HEK293 (cell line): ENCODE measurements around the gene TUBB2B.

Experiments
- CTCF ChIA-PET: fragments of 350-600 bp; formaldehyde crosslinking; extraction: SDS; loops from one replicate; lab custom pipeline; 2021; ENCODE audit warnings: antibody characterized with exemption; lab: Yijun Ruan, JAX
- POLR2A ChIA-PET: fragments of 300-600 bp; formaldehyde crosslinking; extraction: SDS; loops from one replicate; lab custom pipeline; 2020; ENCODE audit warnings: antibody characterized with exemption, inconsistent platforms; lab: Yijun Ruan, JAX
- H3K27ac ChIP-seq: fragments of 200-500 bp; sonication (Bioruptor generic); 2 replicates; pipeline ENCODE4 v1.5.1; 2014; ENCODE audit warnings: low read depth, low read length, control low read depth, inconsistent platforms; ENCODE audit errors: extremely low read depth
- H3K36me3 ChIP-seq, 2 experiments: fragments of 200-500 bp in 1 of 2; sonication (Bioruptor generic) in 1 of 2; 1 replicate in 1 of 2; 2 replicates in 1 of 2; pipeline ENCODE4 v1.5.1; 2014 to 2017; ENCODE audit warnings: inconsistent platforms in 2 of 2, low read length in 2 of 2; ENCODE audit not compliant: control insufficient read depth in 2 of 2, insufficient read depth in 1 of 2
- H3K4me1 ChIP-seq: fragments of 200-500 bp; sonication (Bioruptor generic); 2 replicates; pipeline ENCODE4 v1.5.1; 2014; ENCODE audit warnings: mild to moderate bottlenecking, low read length, inconsistent platforms; ENCODE audit not compliant: control insufficient read depth, insufficient read depth
- H3K4me3 ChIP-seq: 2 replicates; pipeline ENCODE4 v1.5.1; 2011; ENCODE audit warnings: low read depth, mild to moderate bottlenecking, control low read depth, low read length, moderate library complexity
- H3K9me3 ChIP-seq: fragments of 200-500 bp; sonication (Bioruptor generic); 2 replicates; pipeline ENCODE4 v1.5.1; 2014; ENCODE audit warnings: low read depth, low read length, inconsistent platforms; ENCODE audit not compliant: control insufficient read depth, insufficient read depth
- IKZF3 ChIP-seq: fragments of 450-650 bp; IDR thresholded peaks from 2 replicates; pipeline ENCODE4 v1.5.0; 2018; ENCODE audit warnings: missing biosample characterization, mild to moderate bottlenecking, missing genetic modification characterization, moderate library complexity
- SP7 ChIP-seq: fragments of 450-650 bp; formaldehyde crosslinking; IDR thresholded peaks from 2 replicates; pipeline ENCODE4 v1.5.1; 2016; ENCODE audit warnings: missing biosample characterization, missing genetic modification characterization
- WT1 ChIP-seq: fragments of 450-650 bp; formaldehyde crosslinking; IDR thresholded peaks from 2 replicates; pipeline ENCODE4 v1.5.1; 2016; ENCODE audit warnings: missing biosample characterization, missing genetic modification characterization
- YY2 ChIP-seq: fragments of 450-650 bp; formaldehyde crosslinking; IDR thresholded peaks from 2 replicates; pipeline ENCODE4 v1.5.1; 2016; ENCODE audit warnings: missing biosample characterization, missing genetic modification characterization
- ZBTB17 ChIP-seq: fragments of 450-650 bp; formaldehyde crosslinking; IDR thresholded peaks from 2 replicates; pipeline ENCODE4 v1.5.1; 2016; ENCODE audit warnings: missing biosample characterization, missing genetic modification characterization
- ZEB2 ChIP-seq: fragments of 450-650 bp; formaldehyde crosslinking; IDR thresholded peaks from 2 replicates; pipeline ENCODE4 v1.5.1; 2016; ENCODE audit warnings: missing biosample characterization, missing genetic modification characterization
- ZFHX2 ChIP-seq: fragments of 450-650 bp; formaldehyde crosslinking; conservative IDR thresholded peaks from 2 replicates; pipeline ENCODE4 v1.5.1; 2016; ENCODE audit warnings: missing biosample characterization, missing genetic modification characterization
- ZNF132 ChIP-seq: fragments of 450-650 bp; formaldehyde crosslinking; IDR thresholded peaks from 2 replicates; pipeline ENCODE4 v1.5.1; 2017; ENCODE audit warnings: missing biosample characterization, missing genetic modification characterization, borderline replicate concordance
- ZNF146 ChIP-seq: fragments of 450-650 bp; formaldehyde crosslinking; IDR thresholded peaks from 2 replicates; pipeline ENCODE4 v1.5.1; 2016; ENCODE audit warnings: missing biosample characterization, missing genetic modification characterization
- ZNF155 ChIP-seq: fragments of 450-650 bp; formaldehyde crosslinking; IDR thresholded peaks from 2 replicates; pipeline ENCODE4 v1.5.1; 2016; ENCODE audit warnings: missing biosample characterization, missing genetic modification characterization
- ZNF157 ChIP-seq: fragments of 450-650 bp; formaldehyde crosslinking; IDR thresholded peaks from 2 replicates; pipeline ENCODE4 v1.5.1; 2016; ENCODE audit warnings: missing biosample characterization, missing genetic modification characterization
- ZNF202 ChIP-seq: fragments of 450-650 bp; formaldehyde crosslinking; IDR thresholded peaks from 2 replicates; pipeline ENCODE4 v1.5.1; 2016; ENCODE audit warnings: missing biosample characterization, missing genetic modification characterization, borderline replicate concordance
- ZNF214 ChIP-seq: fragments of 450-650 bp; formaldehyde crosslinking; IDR thresholded peaks from 2 replicates; pipeline ENCODE4 v1.5.1; 2017; ENCODE audit warnings: missing biosample characterization, mild to moderate bottlenecking, missing genetic modification characterization, borderline replicate concordance
- ZNF223 ChIP-seq: fragments of 450-650 bp; formaldehyde crosslinking; IDR thresholded peaks from 2 replicates; pipeline ENCODE4 v1.5.1; 2016; ENCODE audit warnings: missing biosample characterization, missing genetic modification characterization
- ZNF324 ChIP-seq: fragments of 450-650 bp; formaldehyde crosslinking; IDR thresholded peaks from 2 replicates; pipeline ENCODE4 v1.5.1; 2016; ENCODE audit warnings: missing biosample characterization, missing genetic modification characterization
- ZNF341 ChIP-seq: fragments of 450-650 bp; formaldehyde crosslinking; IDR thresholded peaks from 2 replicates; pipeline ENCODE4; 2016; ENCODE audit warnings: low read depth, missing biosample characterization, missing genetic modification characterization
- ZNF366 ChIP-seq: fragments of 450-650 bp; formaldehyde crosslinking; conservative IDR thresholded peaks from 2 replicates; pipeline ENCODE4 v1.5.1; 2016; ENCODE audit warnings: missing biosample characterization, missing genetic modification characterization
- ZNF416 ChIP-seq: fragments of 450-650 bp; formaldehyde crosslinking; IDR thresholded peaks from 2 replicates; pipeline ENCODE4 v1.5.1; 2016; ENCODE audit warnings: missing biosample characterization, missing genetic modification characterization
- ZNF530 ChIP-seq: fragments of 450-650 bp; formaldehyde crosslinking; IDR thresholded peaks from 2 replicates; pipeline ENCODE4 v1.5.1; 2016; ENCODE audit warnings: low read depth, missing biosample characterization, missing genetic modification characterization
- ZNF561 ChIP-seq: fragments of 450-650 bp; IDR thresholded peaks from 2 replicates; pipeline ENCODE4 v1.5.1; 2018; ENCODE audit warnings: missing biosample characterization, missing genetic modification characterization, borderline replicate concordance
- ZNF610 ChIP-seq: fragments of 450-650 bp; formaldehyde crosslinking; IDR thresholded peaks from 2 replicates; pipeline ENCODE4 v1.5.1; 2016; ENCODE audit warnings: missing biosample characterization, missing genetic modification characterization, borderline replicate concordance
- ZNF623 ChIP-seq: fragments of 450-650 bp; formaldehyde crosslinking; IDR thresholded peaks from 2 replicates; pipeline ENCODE4 v1.5.1; 2016; ENCODE audit warnings: missing biosample characterization, missing genetic modification characterization
- ZNF626 ChIP-seq: fragments of 450-650 bp; sonication (Bioruptor Pico); formaldehyde crosslinking; IDR thresholded peaks from 2 replicates; pipeline ENCODE4 v1.5.1; 2018; ENCODE audit warnings: missing biosample characterization, missing genetic modification characterization, inconsistent platforms
- ZNF658 ChIP-seq: fragments of 450-650 bp; formaldehyde crosslinking; IDR thresholded peaks from 2 replicates; pipeline ENCODE4; 2016; ENCODE audit warnings: missing biosample characterization, missing genetic modification characterization
- ZNF76 ChIP-seq: fragments of 450-650 bp; formaldehyde crosslinking; IDR thresholded peaks from 2 replicates; pipeline ENCODE4; 2016; ENCODE audit warnings: low read depth, missing biosample characterization, missing genetic modification characterization, borderline replicate concordance
- ZNF785 ChIP-seq: fragments of 450-650 bp; formaldehyde crosslinking; IDR thresholded peaks from 2 replicates; pipeline ENCODE4 v1.5.1; 2016; ENCODE audit warnings: missing biosample characterization, missing genetic modification characterization
- TF ChIP-seq, protein P1 (sequence below): fragments of 450-650 bp; formaldehyde crosslinking; IDR thresholded peaks from 2 replicates; pipeline ENCODE4 v1.5.1; 2016; ENCODE audit warnings: missing biosample characterization, missing genetic modification characterization
- TF ChIP-seq, protein P2 (sequence below): fragments of 450-650 bp; formaldehyde crosslinking; IDR thresholded peaks from 2 replicates; pipeline ENCODE4 v1.5.1; 2016; ENCODE audit warnings: missing biosample characterization, missing genetic modification characterization
- TF ChIP-seq, protein P3 (sequence below): fragments of 450-650 bp; formaldehyde crosslinking; IDR thresholded peaks from 2 replicates; pipeline ENCODE4 v1.5.0; 2017; ENCODE audit warnings: missing biosample characterization, missing genetic modification characterization, borderline replicate concordance
- TF ChIP-seq, protein P4 (sequence below): fragments of 450-650 bp; formaldehyde crosslinking; IDR thresholded peaks from 2 replicates; pipeline ENCODE4 v1.5.1; 2017; ENCODE audit warnings: missing biosample characterization, missing genetic modification characterization

Gene TUBB2B

DNA sequence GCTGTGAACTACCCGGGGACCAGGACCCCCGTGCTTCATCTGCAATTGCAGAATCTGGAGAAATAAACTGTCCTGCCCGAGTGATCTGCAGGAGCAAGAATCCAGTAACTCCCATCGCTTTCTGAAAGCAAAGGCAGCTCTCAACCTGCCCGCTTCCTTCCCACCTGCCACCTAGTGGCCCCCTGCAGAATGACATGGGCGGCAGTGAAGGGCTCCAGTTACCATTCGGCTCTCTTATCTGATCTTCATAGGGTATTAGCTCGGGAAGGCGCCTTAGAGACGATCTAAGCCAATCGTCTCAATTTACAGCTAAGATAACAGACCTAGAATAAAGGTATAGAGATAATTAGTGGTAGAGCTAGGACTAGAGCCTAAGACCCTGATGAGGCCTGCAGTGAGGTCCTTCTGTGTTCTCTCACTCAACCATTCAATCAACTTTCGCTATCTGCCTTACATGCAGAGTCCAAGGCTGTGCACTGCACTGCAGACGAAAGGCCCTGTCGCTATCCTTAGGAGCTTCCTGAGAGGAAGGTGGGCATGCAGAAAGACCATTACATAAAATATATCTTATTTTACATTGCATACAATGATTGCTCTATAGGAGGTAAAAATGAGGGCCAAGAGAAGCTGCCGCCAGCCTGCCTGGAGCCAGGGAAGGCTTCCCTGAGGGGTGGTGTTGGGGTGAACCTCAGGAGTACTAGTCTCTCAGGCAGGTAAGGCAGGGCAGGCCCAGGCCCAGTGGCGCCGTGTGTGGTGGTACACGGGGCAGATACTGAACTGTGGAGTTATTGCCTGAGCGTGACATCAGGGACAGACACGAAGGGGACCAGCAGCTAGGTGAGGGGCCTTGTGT is 24.2 kb upstream of the TUBB2B start (continued):
- TF ChIP-seq ZFHX2 (tag by site-specific recombination) (no peak), ZNF341 (tag by site-specific recombination) (no peak), ZNF785 (tag by site-specific recombination) (no peak), SP7 (peak; percentile 52; the same call in 1 of the 2 replicates), ZNF146 (no peak), ZNF623 (no peak), ZNF561 (tag by site-specific recombination) (peak; percentile 93), ZNF324 (tag by site-specific recombination) (no peak), ZNF530 (no peak), ZNF416 (tag by site-specific recombination) (no peak), ZNF658 (tag by site-specific recombination) (no peak), ZNF223 (tag by site-specific recombination) (no peak), ZEB2 (tag by site-specific recombination) (peak; percentile 49; the same call in 1 of the 2 replicates), ZBTB17 (tag by site-specific recombination) (peak; percentile 82), ZNF610 (tag by site-specific recombination) (peak; percentile 32; the same call in 1 of the 2 replicates), ZNF202 (no peak), ZNF132 (tag by site-specific recombination) (no peak)
- TF ChIP-seq, protein P1, sequence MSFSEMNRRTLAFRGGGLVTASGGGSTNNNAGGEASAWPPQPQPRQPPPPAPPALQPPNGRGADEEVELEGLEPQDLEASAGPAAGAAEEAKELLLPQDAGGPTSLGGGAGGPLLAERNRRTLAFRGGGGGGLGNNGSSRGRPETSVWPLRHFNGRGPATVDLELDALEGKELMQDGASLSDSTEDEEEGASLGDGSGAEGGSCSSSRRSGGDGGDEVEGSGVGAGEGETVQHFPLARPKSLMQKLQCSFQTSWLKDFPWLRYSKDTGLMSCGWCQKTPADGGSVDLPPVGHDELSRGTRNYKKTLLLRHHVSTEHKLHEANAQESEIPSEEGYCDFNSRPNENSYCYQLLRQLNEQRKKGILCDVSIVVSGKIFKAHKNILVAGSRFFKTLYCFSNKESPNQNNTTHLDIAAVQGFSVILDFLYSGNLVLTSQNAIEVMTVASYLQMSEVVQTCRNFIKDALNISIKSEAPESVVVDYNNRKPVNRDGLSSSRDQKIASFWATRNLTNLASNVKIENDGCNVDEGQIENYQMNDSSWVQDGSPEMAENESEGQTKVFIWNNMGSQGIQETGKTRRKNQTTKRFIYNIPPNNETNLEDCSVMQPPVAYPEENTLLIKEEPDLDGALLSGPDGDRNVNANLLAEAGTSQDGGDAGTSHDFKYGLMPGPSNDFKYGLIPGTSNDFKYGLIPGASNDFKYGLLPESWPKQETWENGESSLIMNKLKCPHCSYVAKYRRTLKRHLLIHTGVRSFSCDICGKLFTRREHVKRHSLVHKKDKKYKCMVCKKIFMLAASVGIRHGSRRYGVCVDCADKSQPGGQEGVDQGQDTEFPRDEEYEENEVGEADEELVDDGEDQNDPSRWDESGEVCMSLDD (tag by site-specific recombination): no peak

DNA sequence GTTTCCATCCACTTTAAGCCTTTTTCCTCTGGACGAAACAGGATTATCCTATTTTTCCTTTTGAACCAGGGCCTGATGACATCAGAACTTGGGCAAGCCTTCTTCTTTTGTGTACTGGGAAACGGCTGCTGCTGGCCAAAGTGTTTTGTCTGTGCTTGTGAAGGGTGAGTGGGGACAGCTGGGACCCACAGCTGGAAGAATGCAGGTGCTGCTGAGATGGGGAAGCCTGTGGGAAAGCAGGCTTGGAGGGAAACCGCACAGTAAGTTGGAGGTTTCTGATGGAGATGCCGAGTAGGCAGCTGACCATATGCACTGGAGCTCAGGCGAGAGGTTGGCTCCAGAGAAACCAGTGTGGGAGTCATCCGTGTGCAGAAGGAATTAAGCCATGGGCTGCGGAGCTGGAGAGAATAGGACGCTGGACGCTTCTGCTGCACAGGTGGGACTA is 22.8 kb upstream of the TUBB2B start:
- no peak overlapping the region for H3K4me3 ChIP-seq
- no peak overlapping the region for H3K27ac ChIP-seq
- H3K4me1 ChIP-seq: peaks cover 6% of the 10 kb centered on the region; the same call in 1 of the 2 replicates
- POLR2A ChIA-PET: interaction anchor here (1.3 to 3.1 kb wide), 3 partner anchors 23 to 93 kb away, joined by 5 to 26 read pairs (median 20); partner anchors contain the start of genes TUBB2A and TUBB2B
- H3K36me3 ChIP-seq: no peaks in the 10 kb centered on the region
- CTCF ChIA-PET: interaction anchor here (0.6 to 7.1 kb wide), 12 partner anchors 12 to 592 kb away, joined by 3 to 72 read pairs (median 12); no protein-coding TSS in a partner anchor
- TF ChIP-seq ZNF214 (tag by site-specific recombination) (no peak), ZNF155 (no peak), ZNF626 (no peak), ZNF157 (tag by site-specific recombination) (no peak), YY2 (tag by site-specific recombination) (no peak), ZNF76 (tag by site-specific recombination) (no peak), IKZF3 (tag by site-specific recombination) (no peak), WT1 (no peak), ZNF366 (tag by site-specific recombination) (no peak)
- TF ChIP-seq, protein P2, sequence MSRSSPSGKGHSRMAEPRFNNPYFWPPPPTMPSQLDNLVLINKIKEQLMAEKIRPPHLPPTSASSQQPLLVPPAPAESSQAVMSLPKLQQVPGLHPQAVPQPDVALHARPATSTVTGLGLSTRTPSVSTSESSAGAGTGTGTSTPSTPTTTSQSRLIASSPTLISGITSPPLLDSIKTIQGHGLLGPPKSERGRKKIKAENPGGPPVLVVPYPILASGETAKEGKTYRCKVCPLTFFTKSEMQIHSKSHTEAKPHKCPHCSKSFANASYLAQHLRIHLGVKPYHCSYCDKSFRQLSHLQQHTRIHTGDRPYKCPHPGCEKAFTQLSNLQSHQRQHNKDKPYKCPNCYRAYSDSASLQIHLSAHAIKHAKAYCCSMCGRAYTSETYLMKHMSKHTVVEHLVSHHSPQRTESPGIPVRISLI (tag by site-specific recombination): no peak
- TF ChIP-seq, protein P3, sequence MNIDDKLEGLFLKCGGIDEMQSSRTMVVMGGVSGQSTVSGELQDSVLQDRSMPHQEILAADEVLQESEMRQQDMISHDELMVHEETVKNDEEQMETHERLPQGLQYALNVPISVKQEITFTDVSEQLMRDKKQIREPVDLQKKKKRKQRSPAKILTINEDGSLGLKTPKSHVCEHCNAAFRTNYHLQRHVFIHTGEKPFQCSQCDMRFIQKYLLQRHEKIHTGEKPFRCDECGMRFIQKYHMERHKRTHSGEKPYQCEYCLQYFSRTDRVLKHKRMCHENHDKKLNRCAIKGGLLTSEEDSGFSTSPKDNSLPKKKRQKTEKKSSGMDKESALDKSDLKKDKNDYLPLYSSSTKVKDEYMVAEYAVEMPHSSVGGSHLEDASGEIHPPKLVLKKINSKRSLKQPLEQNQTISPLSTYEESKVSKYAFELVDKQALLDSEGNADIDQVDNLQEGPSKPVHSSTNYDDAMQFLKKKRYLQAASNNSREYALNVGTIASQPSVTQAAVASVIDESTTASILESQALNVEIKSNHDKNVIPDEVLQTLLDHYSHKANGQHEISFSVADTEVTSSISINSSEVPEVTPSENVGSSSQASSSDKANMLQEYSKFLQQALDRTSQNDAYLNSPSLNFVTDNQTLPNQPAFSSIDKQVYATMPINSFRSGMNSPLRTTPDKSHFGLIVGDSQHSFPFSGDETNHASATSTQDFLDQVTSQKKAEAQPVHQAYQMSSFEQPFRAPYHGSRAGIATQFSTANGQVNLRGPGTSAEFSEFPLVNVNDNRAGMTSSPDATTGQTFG (tag by site-specific recombination): no peak
- TF ChIP-seq, protein P4, sequence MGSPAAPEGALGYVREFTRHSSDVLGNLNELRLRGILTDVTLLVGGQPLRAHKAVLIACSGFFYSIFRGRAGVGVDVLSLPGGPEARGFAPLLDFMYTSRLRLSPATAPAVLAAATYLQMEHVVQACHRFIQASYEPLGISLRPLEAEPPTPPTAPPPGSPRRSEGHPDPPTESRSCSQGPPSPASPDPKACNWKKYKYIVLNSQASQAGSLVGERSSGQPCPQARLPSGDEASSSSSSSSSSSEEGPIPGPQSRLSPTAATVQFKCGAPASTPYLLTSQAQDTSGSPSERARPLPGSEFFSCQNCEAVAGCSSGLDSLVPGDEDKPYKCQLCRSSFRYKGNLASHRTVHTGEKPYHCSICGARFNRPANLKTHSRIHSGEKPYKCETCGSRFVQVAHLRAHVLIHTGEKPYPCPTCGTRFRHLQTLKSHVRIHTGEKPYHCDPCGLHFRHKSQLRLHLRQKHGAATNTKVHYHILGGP (tag by site-specific recombination): no peak
- no peaks in the 10 kb centered on the region for H3K9me3 ChIP-seq
